Adrenal gland (tissue), 5 donors: ENCODE measurements around the gene PLEKHO2.
A peak's percentile ranks its signal among the peaks of the same experiment; 100 is the strongest.

Source experiments
- POLR2A ChIP-seq, 2 donors: fragments of 450-650 bp; IDR thresholded peaks; one replicate each; pipeline ENCODE4 v1.6.1; 2017; ENCODE audit warnings: antibody characterized with exemption in 2 of 2, mild to moderate bottlenecking in 2 of 2, moderate library complexity in 1 of 2
- TF ChIP-seq, protein P1 (sequence below), 6 experiments: fragments of 450-650 bp in 4 of 6; fragments of 200-600 bp in 2 of 6; sonication (generic) in 1 of 6; IDR thresholded peaks; 1 replicate in 5 of 6; 2 replicates in 1 of 6; pipeline versions ENCODE4 v1.5.1 to v1.8.0; 2016 to 2021; ENCODE audit warnings: antibody characterized with exemption in 6 of 6, mild to moderate bottlenecking in 2 of 6, moderate library complexity in 1 of 6
- donor health status: DM: no; HTN: no; CAD: no.

GRCh38 chr15:64911311-64912186, 69.8 kb downstream of the PLEKHO2 start, which contains the start of gene ANKDD1A:
- TF ChIP-seq, protein P1, sequence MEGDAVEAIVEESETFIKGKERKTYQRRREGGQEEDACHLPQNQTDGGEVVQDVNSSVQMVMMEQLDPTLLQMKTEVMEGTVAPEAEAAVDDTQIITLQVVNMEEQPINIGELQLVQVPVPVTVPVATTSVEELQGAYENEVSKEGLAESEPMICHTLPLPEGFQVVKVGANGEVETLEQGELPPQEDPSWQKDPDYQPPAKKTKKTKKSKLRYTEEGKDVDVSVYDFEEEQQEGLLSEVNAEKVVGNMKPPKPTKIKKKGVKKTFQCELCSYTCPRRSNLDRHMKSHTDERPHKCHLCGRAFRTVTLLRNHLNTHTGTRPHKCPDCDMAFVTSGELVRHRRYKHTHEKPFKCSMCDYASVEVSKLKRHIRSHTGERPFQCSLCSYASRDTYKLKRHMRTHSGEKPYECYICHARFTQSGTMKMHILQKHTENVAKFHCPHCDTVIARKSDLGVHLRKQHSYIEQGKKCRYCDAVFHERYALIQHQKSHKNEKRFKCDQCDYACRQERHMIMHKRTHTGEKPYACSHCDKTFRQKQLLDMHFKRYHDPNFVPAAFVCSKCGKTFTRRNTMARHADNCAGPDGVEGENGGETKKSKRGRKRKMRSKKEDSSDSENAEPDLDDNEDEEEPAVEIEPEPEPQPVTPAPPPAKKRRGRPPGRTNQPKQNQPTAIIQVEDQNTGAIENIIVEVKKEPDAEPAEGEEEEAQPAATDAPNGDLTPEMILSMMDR (IDR thresholded peaks at IDR 0.05) = no peak
- TF ChIP-seq POLR2A (IDR thresholded peaks at IDR 0.05) = peak; percentile 25 to 64
